GM21528 (cell line): ENCODE measurements around the gene CNTNAP5.

Experiments
- ATAC-seq: cut with Tn5 transposase; IDR thresholded peaks from one replicate; pipeline ENCODE4 v1.9.1; 2021; ENCODE audit warnings: mild to moderate bottlenecking, moderate library complexity; ENCODE audit not compliant: unreplicated experiment, low FRiP score

The CNTNAP5 gene

GRCh38 chr2:124585277-124585676 is 560.2 kb downstream of the CNTNAP5 start:
- ATAC-seq, result no peak

GRCh38 chr2:124586210-124586609 is 561.1 kb downstream of the CNTNAP5 start:
- ATAC-seq, result no peak

DNA sequence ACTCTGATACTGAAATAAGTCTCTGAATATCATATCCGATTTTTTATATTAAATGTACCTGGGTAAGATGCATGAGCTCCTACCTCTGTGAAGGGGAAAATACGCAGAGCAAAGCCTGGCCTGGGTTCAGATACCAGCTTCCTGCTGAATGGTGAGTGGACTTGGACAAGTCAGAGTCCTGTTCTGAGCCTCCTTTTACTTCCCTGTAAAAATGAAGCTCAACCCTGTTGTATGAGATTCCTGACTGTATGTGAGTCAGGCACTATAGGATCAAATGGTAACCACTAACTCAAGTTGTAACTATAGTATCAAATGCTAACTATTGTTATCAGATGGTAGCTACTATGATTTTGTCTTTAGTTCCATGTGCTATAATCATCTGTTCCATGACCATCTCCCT is 561.7 kb downstream of the CNTNAP5 start:
- no peak for ATAC-seq

DNA sequence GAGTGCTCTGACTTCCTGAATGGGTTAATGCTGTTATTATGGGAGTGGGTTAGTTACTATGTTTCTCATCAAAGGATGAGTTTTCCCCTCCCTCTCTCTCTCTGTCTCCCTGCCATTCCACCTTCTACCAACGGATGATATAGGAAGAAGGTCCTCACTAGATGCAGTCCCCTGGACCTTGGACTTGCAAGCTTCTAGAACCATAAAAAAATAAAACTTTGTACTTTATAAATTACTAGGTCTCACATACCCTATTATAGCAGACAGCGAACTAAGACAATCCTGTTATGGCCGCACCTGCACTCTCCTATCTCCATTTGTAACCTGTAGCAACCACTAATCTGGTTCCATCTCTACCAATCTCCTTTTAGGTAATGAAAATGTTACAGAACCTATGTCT is 564.9 kb downstream of the CNTNAP5 start:
- ATAC-seq, result no peak

DNA sequence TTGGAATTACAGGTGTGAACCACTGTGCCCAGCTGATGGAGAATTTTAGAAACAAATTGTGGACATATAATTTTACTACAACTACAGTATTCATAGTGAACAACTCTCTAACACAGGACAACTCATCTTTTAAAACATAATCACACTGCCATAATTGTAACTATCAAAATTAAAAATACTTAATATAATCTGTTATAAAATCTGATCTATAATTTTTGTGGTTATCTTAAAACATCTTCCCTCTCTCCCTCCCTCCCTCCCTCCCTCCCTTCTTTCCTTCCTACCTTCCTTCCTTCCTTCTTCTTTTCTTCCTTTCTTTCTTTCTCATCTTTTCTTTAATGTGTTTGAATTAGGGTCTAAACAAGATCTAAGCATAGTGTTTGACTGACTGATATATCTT is 577.7 kb downstream of the CNTNAP5 start:
- ATAC-seq, result no peak

- no peak for ATAC-seq
These were observed 579.9 kb downstream of the CNTNAP5 start for GRCh38 chr2:124604940-124605339.

- ATAC-seq, result no peak
These were observed 582.6 kb downstream of the CNTNAP5 start for GRCh38 chr2:124607679-124608078.

DNA sequence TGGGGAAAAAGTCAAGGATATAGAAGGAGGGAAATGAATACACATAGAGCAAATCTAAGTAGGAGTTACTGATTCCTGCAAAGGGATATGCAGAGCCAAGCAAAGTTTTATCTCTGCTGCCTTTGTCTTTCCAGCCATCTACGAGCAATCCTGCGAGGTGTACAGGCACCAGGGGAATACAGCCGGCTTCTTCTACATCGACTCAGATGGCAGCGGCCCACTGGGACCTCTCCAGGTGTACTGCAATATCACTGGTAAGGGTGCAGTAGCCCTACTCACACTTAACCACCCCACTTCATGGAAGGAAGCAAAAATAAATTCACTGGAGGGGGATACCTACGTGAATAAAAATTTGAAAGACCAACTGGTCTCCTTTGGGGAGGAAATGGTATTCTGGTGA is 584.6 kb downstream of the CNTNAP5 start:
- ATAC-seq, result no peak

GRCh38 chr2:124610141-124610540 is 585.1 kb downstream of the CNTNAP5 start:
- no peak for ATAC-seq

DNA sequence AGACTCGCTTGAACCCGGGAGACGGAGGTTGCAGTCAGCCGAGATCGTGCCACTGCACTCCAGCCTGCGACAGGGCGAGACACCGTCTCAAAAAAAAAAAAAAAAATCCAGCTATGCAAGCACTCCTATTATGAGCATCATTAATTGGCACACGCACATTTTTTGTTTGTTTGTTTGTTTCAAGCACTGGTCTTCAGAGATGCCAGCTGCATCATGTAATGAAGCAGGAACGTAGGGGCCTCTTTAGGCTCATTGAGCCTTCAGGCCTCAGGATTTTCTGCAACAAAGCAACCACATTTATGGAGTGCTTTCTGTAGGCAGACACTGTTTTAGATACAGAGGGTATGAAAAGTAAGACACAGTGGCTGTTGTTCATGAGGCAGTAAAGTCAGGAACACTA is 585.8 kb downstream of the CNTNAP5 start:
- ATAC-seq, result no peak

GRCh38 chr2:124623560-124623959 is 598.5 kb downstream of the CNTNAP5 start:
- no peak for ATAC-seq

GRCh38 chr2:124625561-124625960 is 600.5 kb downstream of the CNTNAP5 start:
- ATAC-seq, result no peak

- ATAC-seq, result no peak
These were observed 601.9 kb downstream of the CNTNAP5 start for GRCh38 chr2:124626993-124627392.

GRCh38 chr2:124633812-124634211 is 608.7 kb downstream of the CNTNAP5 start:
- no peak for ATAC-seq

DNA sequence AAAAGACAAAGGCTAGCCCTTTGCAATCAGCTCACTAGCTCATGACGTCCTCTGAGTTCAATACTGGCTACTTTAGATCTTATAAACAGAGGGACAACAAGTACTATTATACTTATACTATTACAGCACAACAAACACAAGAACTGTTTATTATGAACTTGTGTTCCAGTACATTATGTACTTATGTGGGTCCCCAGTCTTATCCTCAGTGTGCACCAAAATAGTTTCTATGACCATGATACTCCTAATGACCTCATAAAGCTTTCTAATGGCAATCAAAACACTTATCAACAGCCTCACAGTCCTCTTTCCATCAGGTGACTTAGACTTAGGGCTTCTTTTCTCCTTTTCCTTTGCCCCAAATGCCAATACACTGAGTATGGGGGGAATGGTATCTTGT is 614.4 kb downstream of the CNTNAP5 start:
- ATAC-seq, result no peak

- ATAC-seq, result no peak
These were observed 615.2 kb downstream of the CNTNAP5 start for GRCh38 chr2:124640221-124640750.

- no peak for ATAC-seq
These were observed 621.2 kb downstream of the CNTNAP5 start for GRCh38 chr2:124646166-124646815.

GRCh38 chr2:124647245-124647644 is 622.2 kb downstream of the CNTNAP5 start:
- no peak for ATAC-seq

- ATAC-seq, result no peak
These were observed 622.6 kb downstream of the CNTNAP5 start for GRCh38 chr2:124647663-124648062.

GRCh38 chr2:124649001-124649400 is 623.9 kb downstream of the CNTNAP5 start:
- no peak for ATAC-seq

- no peak for ATAC-seq
These were observed 627.0 kb downstream of the CNTNAP5 start for GRCh38 chr2:124652099-124652498.

GRCh38 chr2:124658373-124658772 is 633.3 kb downstream of the CNTNAP5 start:
- no peak for ATAC-seq

- ATAC-seq, result no peak
These were observed 636.5 kb downstream of the CNTNAP5 start for GRCh38 chr2:124661558-124661957.
